Ovary (tissue), 9 donors: ENCODE measurements around the gene ALX3. TPM values are rescaled to one million over a fixed set of nuclear protein-coding genes. Genes with fewer than 3 reads are reported as not detected.

Experiments
- DNase-seq, 5 donors: peaks; one replicate each; pipeline ENCODE4 v3.0.0-alpha.2; 2019 to 2020
- H3K27ac ChIP-seq, 2 donors: fragments of 200-600 bp; one replicate each; pipeline versions ENCODE4 v1.5.1 to v1.8.0; 2019 to 2022
- H3K27me3 ChIP-seq: fragments of 200-600 bp; one replicate; pipeline ENCODE4 v1.8.0; 2022
- H3K36me3 ChIP-seq: fragments of 200-600 bp; sonication (generic); one replicate; pipeline ENCODE4 v1.5.1; 2019
- H3K4me1 ChIP-seq: one replicate; pipeline ENCODE4 v1.8.1; 2013; ENCODE audit warnings: mild to moderate bottlenecking, moderate library complexity; ENCODE audit not compliant: insufficient read depth
- H3K4me3 ChIP-seq: fragments of 200-600 bp; sonication (generic); one replicate; pipeline ENCODE4 v1.5.1; 2017
- H3K9me3 ChIP-seq, 2 donors: fragments of 200-600 bp in 1 of 2; sonication (generic) in 1 of 2; one replicate each; pipeline versions ENCODE4 v1.5.1 to v1.8.1; 2013 to 2019; ENCODE audit warnings: mild to moderate bottlenecking in 1 of 2, moderate library complexity in 1 of 2
- EP300 ChIP-seq: sonication (generic); formaldehyde crosslinking; IDR thresholded peaks from one replicate; pipeline ENCODE4 v1.6.1; 2017; ENCODE audit warnings: antibody characterized with exemption
- POLR2A ChIP-seq: fragments of 450-650 bp; IDR thresholded peaks from one replicate; pipeline ENCODE4 v1.6.1; 2017; ENCODE audit warnings: antibody characterized with exemption, mild to moderate bottlenecking, moderate library complexity
- WGBS, 3 donors: extraction: QIAGEN DNeasy Blood & Tissue Kit in 1 of 3; methylation state at CpG; one replicate each; pipeline versions ENCODE4 v1.1.5 to v1.1.7; 2013 to 2017; 5-methylcytosine and 5-hydroxymethylcytosine counted together
- intact Hi-C, 4 donors: fragments of 100-400 bp; cut with DNase I; formaldehyde crosslinking; loops; one replicate each; pipeline versions ENCODE4 v1.11.0 to v1.15.1; 2022 to 2023
- polyA plus RNA-seq, 2 donors: library from polyadenylated mRNA; stranded (reverse); fragments of 200-250 nt in 1 of 2; fragments of 350-450 nt in 1 of 2; fragmentation: Illumina TruSeq in 1 of 2; extraction: RNeasy Lipid Tissue Mini Kit (QIAGEN cat#74804) in 1 of 2; gene quantifications; one replicate each; pipeline ENCODE4 v1.2.3, GENCODE V29; 2013 to 2014
- total RNA-seq, 7 donors: library from RNA; depleted of rRNA in 2 of 7; stranded (reverse); fragments of >200 nt in 2 of 7; fragmentation: NEBNext Ultra II Directional in 3 of 7; extraction: Animal tissue kit (Norgen Biotek cat#: 25700) in 3 of 7; gene quantifications; one replicate each; pipeline versions ENCODE4 v1.1.0 to v1.2.4, GENCODE V29; 2016 to 2023
- TF ChIP-seq, protein P1 (sequence below), 3 donors: fragments of 450-650 bp in 2 of 3; fragments of 200-600 bp in 1 of 3; IDR thresholded peaks; one replicate each; pipeline versions ENCODE4 v1.5.1 to v1.8.0; 2016 to 2022; ENCODE audit warnings: antibody characterized with exemption in 3 of 3, mild to moderate bottlenecking in 1 of 3
- donor health status: DM: no; HTN: no; CAD: no; lungs with moderate emphysema.
- donor health status: DM: no; HTN: no; CAD: no.
- donor health status: Bipolar disorder and iron deficiency.
- donor health status: DM: yes; HTN: yes; CAD: no.
- donor health status: DM: no; HTN: no; CAD: no.
- donor health status: DM: yes; HTN: yes; CAD: no.

Gene ALX3
- total and polyA plus RNA-seq, 9 donors, result 0.12 to 0.43 (median 0.36) TPM; not detected in 4

DNA sequence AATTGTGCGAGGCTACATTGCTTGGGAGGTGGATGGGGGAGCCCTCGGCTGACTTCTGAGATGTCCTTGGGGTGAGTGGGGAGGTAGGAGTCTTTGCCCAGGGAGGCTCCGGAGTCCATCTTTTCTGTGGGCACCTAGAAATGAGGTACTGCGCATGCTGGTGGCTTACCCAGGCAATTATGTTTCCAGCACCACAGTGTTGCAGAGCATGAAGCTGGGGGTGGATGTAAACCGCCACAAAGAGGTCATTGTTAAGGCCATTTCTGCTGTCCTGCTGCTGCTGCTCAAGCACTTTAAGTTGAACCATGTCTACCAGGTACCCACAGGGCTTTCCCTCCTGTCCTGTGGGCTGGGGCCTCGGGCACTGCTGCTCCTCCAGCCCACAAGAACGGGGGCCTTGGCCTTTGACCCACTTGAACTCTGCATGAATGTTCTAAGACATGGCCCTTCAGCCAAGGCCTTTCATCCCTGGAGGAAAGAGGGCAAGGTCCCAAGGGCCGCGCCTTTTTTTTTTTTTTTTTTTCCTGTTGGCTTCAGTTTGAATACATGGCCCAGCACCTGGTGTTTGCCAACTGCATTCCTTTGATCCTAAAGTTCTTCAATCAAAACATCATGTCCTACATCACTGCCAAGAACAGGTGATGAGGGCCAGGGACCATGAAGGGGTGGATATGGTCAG, 21.4 kb downstream of the ALX3 start:
- no peak for DNase-seq
- Histone ChIP-seq H3K9me3 (no peaks in the 10 kb centered on the region), H3K27me3 (no peaks in the 10 kb centered on the region), H3K36me3 (no peaks in the 10 kb centered on the region), H3K4me1 (no peaks in the 10 kb centered on the region), H3K4me3 (no peak overlapping the region), H3K27ac (no peak overlapping the region)
- intact Hi-C loops, result no loop called here
- 78 to 82% (median 80%) methylated on average over 9 of the region's 9 CpGs for WGBS, 3 donors
- TF ChIP-seq EP300, result no peak
- TF ChIP-seq POLR2A, result no peak
- TF ChIP-seq, protein P1, sequence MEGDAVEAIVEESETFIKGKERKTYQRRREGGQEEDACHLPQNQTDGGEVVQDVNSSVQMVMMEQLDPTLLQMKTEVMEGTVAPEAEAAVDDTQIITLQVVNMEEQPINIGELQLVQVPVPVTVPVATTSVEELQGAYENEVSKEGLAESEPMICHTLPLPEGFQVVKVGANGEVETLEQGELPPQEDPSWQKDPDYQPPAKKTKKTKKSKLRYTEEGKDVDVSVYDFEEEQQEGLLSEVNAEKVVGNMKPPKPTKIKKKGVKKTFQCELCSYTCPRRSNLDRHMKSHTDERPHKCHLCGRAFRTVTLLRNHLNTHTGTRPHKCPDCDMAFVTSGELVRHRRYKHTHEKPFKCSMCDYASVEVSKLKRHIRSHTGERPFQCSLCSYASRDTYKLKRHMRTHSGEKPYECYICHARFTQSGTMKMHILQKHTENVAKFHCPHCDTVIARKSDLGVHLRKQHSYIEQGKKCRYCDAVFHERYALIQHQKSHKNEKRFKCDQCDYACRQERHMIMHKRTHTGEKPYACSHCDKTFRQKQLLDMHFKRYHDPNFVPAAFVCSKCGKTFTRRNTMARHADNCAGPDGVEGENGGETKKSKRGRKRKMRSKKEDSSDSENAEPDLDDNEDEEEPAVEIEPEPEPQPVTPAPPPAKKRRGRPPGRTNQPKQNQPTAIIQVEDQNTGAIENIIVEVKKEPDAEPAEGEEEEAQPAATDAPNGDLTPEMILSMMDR (IDR thresholded peaks at IDR 0.05), result no peak

DNA sequence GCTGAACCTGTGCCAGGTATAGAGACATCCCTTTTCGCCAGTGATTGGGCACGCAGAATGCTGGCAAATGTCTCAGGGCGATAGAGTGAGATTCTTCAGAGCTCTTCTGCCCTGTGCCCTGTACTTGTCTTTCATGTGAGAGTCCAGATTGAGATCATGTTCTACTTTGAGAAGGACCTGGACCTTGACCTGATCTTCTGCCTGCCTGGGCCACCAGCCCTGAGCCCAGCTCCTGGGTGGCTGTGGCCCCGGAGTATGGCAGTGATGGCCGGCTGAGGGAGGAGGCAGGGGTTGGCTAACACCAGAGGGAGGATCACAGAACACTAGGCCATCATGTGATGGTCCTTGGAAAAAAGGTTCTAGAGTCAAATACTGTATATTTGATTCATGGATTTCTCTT, 22.2 kb downstream of the ALX3 start:
- H3K27ac ChIP-seq, result no peak overlapping the region
- H3K36me3 ChIP-seq, result no peaks in the 10 kb centered on the region
- H3K4me1 ChIP-seq, result no peaks in the 10 kb centered on the region
- DNase-seq, result no peak
- H3K27me3 ChIP-seq, result no peaks in the 10 kb centered on the region
- no peak overlapping the region for H3K4me3 ChIP-seq
- WGBS, 3 donors, result 72 to 77% (median 73%) methylated on average over 5 of the region's 5 CpGs
- intact Hi-C loops, result no loop called here
- TF ChIP-seq, protein P1 (IDR thresholded peaks at IDR 0.05), result no peak
- TF ChIP-seq POLR2A (no peak), EP300 (no peak)
- no peaks in the 10 kb centered on the region for H3K9me3 ChIP-seq

DNA sequence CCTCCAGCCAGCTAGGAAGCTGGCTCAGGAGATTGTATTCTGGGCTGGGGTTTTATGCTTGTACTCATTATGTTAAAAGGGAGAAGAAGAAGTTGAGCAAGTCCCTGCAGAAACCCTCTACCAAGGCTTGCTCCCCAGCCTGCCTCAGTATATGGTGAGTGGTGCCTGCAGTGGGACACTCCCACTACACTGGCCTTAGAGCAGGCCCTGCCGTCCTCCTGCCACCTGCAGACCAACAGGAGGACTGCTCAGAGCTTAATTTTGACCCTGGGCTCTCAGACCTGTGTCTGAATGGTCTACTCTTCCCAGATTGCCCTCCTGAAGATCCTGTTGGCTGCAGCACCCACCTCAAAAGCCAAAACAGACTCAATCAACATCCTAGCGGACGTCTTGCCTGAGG, 23.0 kb downstream of the ALX3 start:
- Histone ChIP-seq H3K36me3 (no peaks in the 10 kb centered on the region), H3K9me3 (no peaks in the 10 kb centered on the region), H3K27ac (no peak overlapping the region), H3K4me1 (no peaks in the 10 kb centered on the region), H3K4me3 (no peak overlapping the region), H3K27me3 (no peaks in the 10 kb centered on the region)
- TF ChIP-seq EP300 (no peak), POLR2A (no peak)
- TF ChIP-seq, protein P1 (IDR thresholded peaks at IDR 0.05), result no peak
- intact Hi-C loops, result no loop called here
- 68 to 92% (median 75%) methylated on average over 3 of the region's 3 CpGs for WGBS, 3 donors
- no peak for DNase-seq

DNA sequence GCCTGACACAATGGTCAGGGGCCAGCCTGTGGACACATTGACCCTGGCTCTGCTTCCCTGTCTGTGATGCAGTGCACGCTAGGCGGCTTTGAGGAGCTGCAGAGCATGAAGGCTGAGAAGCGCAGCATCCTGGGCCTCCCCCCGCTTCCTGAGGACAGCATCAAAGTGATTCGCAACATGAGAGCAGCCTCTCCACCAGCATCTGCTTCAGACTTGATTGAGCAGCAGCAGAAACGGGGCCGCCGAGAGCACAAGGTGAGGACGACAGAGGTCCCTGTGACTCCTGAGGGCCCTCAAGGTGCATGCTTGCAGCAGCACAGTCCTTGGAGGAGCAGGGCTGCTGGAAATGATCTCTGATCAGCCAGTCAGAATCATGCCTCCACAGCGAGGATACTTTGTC, 27.5 kb downstream of the ALX3 start:
- Histone ChIP-seq H3K27me3 (no peaks in the 10 kb centered on the region), H3K36me3 (no peaks in the 10 kb centered on the region), H3K9me3 (no peaks in the 10 kb centered on the region), H3K27ac (no peak overlapping the region), H3K4me1 (no peaks in the 10 kb centered on the region), H3K4me3 (no peak overlapping the region)
- 94 to 96% (median 95%) methylated on average over 10 of the region's 10 CpGs for WGBS, 3 donors
- TF ChIP-seq POLR2A (no peak), EP300 (no peak)
- TF ChIP-seq, protein P1 (IDR thresholded peaks at IDR 0.05), result no peak
- intact Hi-C loops, result no loop called here
- no peak for DNase-seq
